ENCODE data around the gene CAMK1.

- TF ChIP-seq POLR2A (IDR thresholded peaks at IDR 0.05; ENCODE audit: low read length) (no peak), GATA1 (IDR thresholded peaks at IDR 0.05; ENCODE audit: low read depth, low read length) (no peak)
Observed at GRCh38 chr3:9710174-9710739, 59.5 kb downstream of the CAMK1 start.

All from erythroblast (primary cell).